Measurements from ENCODE around the gene HMGB4.

Gene HMGB4

DNA sequence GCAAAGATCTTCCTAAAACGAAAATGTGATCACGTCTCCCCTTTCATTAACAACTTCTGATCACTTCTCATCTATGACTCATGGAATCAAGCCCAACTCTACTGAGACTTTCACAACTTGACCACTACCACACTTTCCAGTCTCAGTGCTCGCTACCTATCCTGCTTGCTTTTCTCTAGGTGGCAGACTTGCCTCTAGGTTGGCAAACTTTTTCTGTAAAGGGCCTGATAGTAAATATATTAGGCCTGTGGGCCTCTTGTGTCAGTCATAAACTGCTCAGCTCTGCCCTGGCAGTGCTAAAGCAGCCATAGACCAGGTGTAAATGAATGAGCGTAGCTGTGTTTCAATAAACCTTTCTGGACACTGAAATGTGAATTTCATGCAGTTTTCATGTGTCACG lies 21.5 kb upstream of the HMGB4 start:
- WGBS, 2 experiments: 92 to 93% methylated on average over 5 of the region's 5 CpGs

DNA sequence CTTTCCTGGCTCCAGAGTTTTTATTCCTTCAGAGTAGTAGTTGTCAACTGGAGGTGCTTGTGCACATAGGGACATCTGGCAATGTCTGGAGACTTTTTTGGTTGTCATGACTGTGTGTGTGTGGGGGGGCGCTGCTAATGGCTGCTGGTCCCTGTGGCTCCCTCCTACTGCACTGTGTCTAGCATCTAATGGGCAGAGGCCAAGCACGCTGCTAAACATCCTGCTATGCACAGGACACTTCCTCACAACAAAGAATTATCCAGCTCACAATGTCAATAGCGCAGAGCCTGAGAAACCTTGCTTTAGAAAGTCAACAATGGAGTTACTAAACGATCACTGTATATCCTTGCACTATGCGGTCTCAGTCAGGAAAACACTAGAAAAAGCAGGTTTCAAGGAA lies 19.7 kb upstream of the HMGB4 start:
- Histone ChIP-seq H3K4me3 (ENCODE audit: insufficient read depth, low read depth, low read length) (no peak overlapping the region), H3K27me3 (ENCODE audit: control insufficient read depth, insufficient read depth, low read length, poor library complexity, severe bottlenecking) (no peaks in the 10 kb centered on the region), H3K9me3 (ENCODE audit: control insufficient read depth, low read length) (no peaks in the 10 kb centered on the region), H3K27ac (ENCODE audit: insufficient read depth, low read depth, low read length, poor library complexity, severe bottlenecking) (no peak overlapping the region), H3K36me3 (ENCODE audit: control insufficient read depth, insufficient read depth, low read length) (no peaks in the 10 kb centered on the region), H3K4me1 (ENCODE audit: control insufficient read depth, insufficient read depth, low read length) (no peaks in the 10 kb centered on the region)
- 91 to 92% methylated on average over 5 of the region's 5 CpGs for WGBS, 2 experiments

More for the DNA sequence above, 21.5 kb upstream of the HMGB4 start:
- Histone ChIP-seq H3K27ac (ENCODE audit: insufficient read depth, low read depth, low read length, poor library complexity, severe bottlenecking) (no peak overlapping the region), H3K36me3 (ENCODE audit: control insufficient read depth, insufficient read depth, low read length) (no peaks in the 10 kb centered on the region), H3K4me3 (ENCODE audit: insufficient read depth, low read depth, low read length) (no peak overlapping the region), H3K27me3 (ENCODE audit: control insufficient read depth, insufficient read depth, low read length, poor library complexity, severe bottlenecking) (no peaks in the 10 kb centered on the region), H3K4me1 (ENCODE audit: control insufficient read depth, insufficient read depth, low read length) (no peaks in the 10 kb centered on the region), H3K9me3 (ENCODE audit: control insufficient read depth, low read length) (no peaks in the 10 kb centered on the region)

DNA sequence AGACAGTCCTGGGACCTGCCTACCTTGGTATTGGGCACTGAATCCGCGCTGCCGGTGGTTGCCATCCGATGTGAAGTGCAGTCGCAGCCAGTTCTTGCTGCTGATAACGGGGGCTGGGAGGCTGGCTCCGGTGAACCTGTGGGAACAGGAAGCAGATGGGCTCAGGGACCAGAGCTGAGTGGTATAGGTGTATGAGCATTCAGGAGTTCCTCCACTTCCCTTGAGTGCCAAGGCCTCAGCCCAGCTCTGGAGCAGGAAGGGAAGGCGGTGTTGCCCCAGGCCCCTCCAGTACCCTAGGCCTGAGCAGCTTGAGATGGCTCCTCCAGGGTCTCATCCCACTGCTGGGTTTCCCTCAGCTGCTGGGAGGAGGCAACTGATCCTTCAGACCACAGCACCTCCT lies 17.0 kb upstream of the HMGB4 start:
- H3K27ac ChIP-seq (ENCODE audit: insufficient read depth, low read depth, low read length, poor library complexity, severe bottlenecking): no peak overlapping the region
- WGBS, 2 experiments: 94% methylated on average over 8 of the region's 8 CpGs
- H3K9me3 ChIP-seq (ENCODE audit: control insufficient read depth, low read length): no peaks in the 10 kb centered on the region
- H3K36me3 ChIP-seq (ENCODE audit: control insufficient read depth, insufficient read depth, low read length): no peaks in the 10 kb centered on the region
- no peaks in the 10 kb centered on the region for H3K27me3 ChIP-seq (ENCODE audit: control insufficient read depth, insufficient read depth, low read length, poor library complexity, severe bottlenecking)
- no peaks in the 10 kb centered on the region for H3K4me1 ChIP-seq (ENCODE audit: control insufficient read depth, insufficient read depth, low read length)
- no peak overlapping the region for H3K4me3 ChIP-seq (ENCODE audit: insufficient read depth, low read depth, low read length)

DNA sequence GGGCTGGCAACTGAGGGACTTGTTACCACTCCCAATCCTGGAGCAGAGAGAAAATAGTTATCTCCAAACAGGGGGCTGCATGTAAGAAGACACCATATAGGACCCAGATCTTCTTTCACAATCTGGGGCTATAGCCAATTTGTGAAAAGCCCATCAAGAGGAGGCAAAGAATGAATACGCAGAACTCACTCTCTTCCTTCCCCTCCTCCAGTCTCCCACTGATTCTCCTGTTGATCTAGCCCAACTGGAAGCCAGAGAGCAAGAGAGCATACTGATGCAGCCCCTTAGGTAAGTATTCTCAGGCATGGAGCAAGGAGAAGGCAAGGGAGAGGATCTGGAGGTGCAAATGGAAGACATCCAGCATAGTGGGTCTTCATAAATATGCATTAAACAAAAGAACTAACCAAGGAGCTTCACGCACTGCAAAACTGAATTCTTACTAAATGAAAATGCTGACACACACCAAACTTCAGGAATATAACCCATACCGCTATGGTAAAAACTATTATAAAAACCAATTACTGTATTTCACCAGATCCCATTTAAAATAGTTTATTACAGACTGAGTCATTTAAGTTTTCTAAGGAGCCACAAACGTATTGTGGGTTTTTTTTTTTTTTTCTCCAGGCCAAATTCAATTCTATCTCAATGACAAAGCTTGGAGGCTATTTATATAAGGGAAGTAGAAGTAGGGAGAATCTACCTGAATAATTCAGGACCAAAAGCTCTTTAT lies 15.5 kb upstream of the HMGB4 start:
- no peaks in the 10 kb centered on the region for H3K4me1 ChIP-seq (ENCODE audit: control insufficient read depth, insufficient read depth, low read length)
- H3K9me3 ChIP-seq (ENCODE audit: control insufficient read depth, low read length): no peaks in the 10 kb centered on the region
- H3K27ac ChIP-seq (ENCODE audit: insufficient read depth, low read depth, low read length, poor library complexity, severe bottlenecking): no peak overlapping the region
- no peaks in the 10 kb centered on the region for H3K36me3 ChIP-seq (ENCODE audit: control insufficient read depth, insufficient read depth, low read length)
- H3K4me3 ChIP-seq (ENCODE audit: insufficient read depth, low read depth, low read length): no peak overlapping the region
- H3K27me3 ChIP-seq (ENCODE audit: control insufficient read depth, insufficient read depth, low read length, poor library complexity, severe bottlenecking): no peaks in the 10 kb centered on the region
- 72 to 76% methylated on average over 4 of the region's 4 CpGs for WGBS, 2 experiments

DNA sequence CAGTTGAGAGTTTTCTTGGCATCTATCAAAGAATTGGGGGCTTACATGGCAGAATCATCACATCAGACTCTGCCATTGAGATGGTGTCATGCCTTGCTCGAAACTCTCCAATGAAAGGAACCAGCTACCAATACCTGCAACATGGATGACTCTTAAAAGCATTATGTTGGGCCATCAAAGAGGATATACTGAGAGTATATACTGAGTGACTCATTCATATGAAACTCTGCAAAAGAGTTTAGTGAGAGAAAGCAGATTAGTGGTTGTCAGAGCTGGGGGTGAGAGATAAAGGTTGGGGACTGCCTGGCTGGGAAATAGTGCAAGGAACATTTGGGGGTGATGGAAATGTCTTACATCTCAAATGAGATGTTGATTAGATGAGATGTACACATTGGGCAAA lies 14.7 kb upstream of the HMGB4 start:
- Histone ChIP-seq H3K4me3 (ENCODE audit: insufficient read depth, low read depth, low read length) (no peak overlapping the region), H3K4me1 (ENCODE audit: control insufficient read depth, insufficient read depth, low read length) (no peaks in the 10 kb centered on the region), H3K27ac (ENCODE audit: insufficient read depth, low read depth, low read length, poor library complexity, severe bottlenecking) (no peak overlapping the region), H3K27me3 (ENCODE audit: control insufficient read depth, insufficient read depth, low read length, poor library complexity, severe bottlenecking) (no peaks in the 10 kb centered on the region), H3K9me3 (ENCODE audit: control insufficient read depth, low read length) (no peaks in the 10 kb centered on the region), H3K36me3 (ENCODE audit: control insufficient read depth, insufficient read depth, low read length) (no peaks in the 10 kb centered on the region)
- 100% methylated on average over 1 of the region's 1 CpG for WGBS, 2 experiments

DNA sequence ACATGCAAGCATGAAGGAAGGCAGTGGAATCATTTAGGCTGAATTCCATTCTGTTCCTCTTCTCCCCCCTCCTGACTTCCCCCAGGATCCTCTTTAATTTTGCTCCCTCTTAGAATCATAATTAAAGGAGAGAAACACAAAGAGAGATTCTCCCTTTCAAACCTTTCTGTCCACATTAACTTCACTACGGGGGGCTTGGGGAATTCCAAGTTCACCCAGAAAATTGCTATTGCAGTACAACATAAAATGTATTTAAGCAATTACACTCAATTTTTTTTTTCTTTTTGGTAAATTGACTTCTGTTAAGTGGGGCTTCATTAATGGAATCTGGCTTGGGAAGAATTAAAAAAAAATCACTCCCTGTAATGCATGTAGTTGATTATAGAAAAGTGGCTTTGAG lies 13.4 kb upstream of the HMGB4 start:
- Histone ChIP-seq H3K36me3 (ENCODE audit: control insufficient read depth, insufficient read depth, low read length) (no peaks in the 10 kb centered on the region), H3K4me3 (ENCODE audit: insufficient read depth, low read depth, low read length) (no peak overlapping the region), H3K4me1 (ENCODE audit: control insufficient read depth, insufficient read depth, low read length) (no peaks in the 10 kb centered on the region), H3K9me3 (ENCODE audit: control insufficient read depth, low read length) (no peaks in the 10 kb centered on the region), H3K27me3 (ENCODE audit: control insufficient read depth, insufficient read depth, low read length, poor library complexity, severe bottlenecking) (no peaks in the 10 kb centered on the region), H3K27ac (ENCODE audit: insufficient read depth, low read depth, low read length, poor library complexity, severe bottlenecking) (no peak overlapping the region)
- 88% methylated on average over 1 of the region's 1 CpG; no CpG with 5 or more reads in 1 of the 2 experiments for WGBS, 2 experiments

DNA sequence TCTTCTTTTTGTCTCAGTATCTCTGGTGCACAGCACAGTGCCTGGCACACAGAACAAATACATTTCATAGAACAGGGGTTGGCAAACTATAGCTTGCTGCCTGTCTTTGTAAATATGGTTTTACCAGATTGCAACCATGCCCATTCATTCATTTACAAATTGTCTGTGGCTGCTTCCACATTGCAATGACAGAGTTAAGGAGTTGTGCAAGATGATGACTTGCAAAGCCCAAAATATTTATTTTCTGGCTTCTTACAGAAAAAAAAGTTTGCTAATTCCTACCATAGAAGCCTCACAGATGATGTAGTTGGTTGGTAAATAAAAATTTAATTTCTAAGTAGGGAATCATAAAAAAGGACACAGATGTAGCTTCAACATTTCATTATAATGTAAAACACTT lies 11.2 kb upstream of the HMGB4 start:
- H3K9me3 ChIP-seq (ENCODE audit: control insufficient read depth, low read length): no peaks in the 10 kb centered on the region
- no peaks in the 10 kb centered on the region for H3K27me3 ChIP-seq (ENCODE audit: control insufficient read depth, insufficient read depth, low read length, poor library complexity, severe bottlenecking)
- H3K4me1 ChIP-seq (ENCODE audit: control insufficient read depth, insufficient read depth, low read length): no peaks in the 10 kb centered on the region
- H3K36me3 ChIP-seq (ENCODE audit: control insufficient read depth, insufficient read depth, low read length): no peaks in the 10 kb centered on the region
- H3K27ac ChIP-seq (ENCODE audit: insufficient read depth, low read depth, low read length, poor library complexity, severe bottlenecking): no peak overlapping the region
- H3K4me3 ChIP-seq (ENCODE audit: insufficient read depth, low read depth, low read length): no peak overlapping the region

DNA sequence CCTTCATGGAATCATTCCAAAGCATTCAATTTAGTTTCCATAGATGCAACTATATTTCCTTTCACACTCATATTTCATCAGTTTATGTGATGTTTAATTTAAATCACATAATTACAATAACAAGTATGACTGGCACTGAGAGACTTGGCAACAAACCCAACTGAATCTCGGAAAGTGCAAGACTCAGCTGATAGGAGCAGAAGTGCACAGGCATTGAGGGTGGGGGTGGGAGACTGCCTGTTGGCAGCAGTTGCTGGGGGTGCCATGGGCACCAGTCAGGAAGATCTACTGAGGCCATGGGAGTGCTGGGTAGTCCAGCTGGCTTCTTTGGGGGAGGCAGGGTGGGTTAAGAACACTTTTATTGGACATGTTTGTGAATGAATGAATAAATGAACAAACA lies 10.4 kb upstream of the HMGB4 start:
- WGBS, 2 experiments: 89 to 100% methylated on average over 1 of the region's 1 CpG
- Histone ChIP-seq H3K4me1 (ENCODE audit: control insufficient read depth, insufficient read depth, low read length) (no peaks in the 10 kb centered on the region), H3K27me3 (ENCODE audit: control insufficient read depth, insufficient read depth, low read length, poor library complexity, severe bottlenecking) (no peaks in the 10 kb centered on the region), H3K27ac (ENCODE audit: insufficient read depth, low read depth, low read length, poor library complexity, severe bottlenecking) (no peak overlapping the region), H3K4me3 (ENCODE audit: insufficient read depth, low read depth, low read length) (no peak overlapping the region), H3K9me3 (ENCODE audit: control insufficient read depth, low read length) (no peaks in the 10 kb centered on the region), H3K36me3 (ENCODE audit: control insufficient read depth, insufficient read depth, low read length) (no peaks in the 10 kb centered on the region)

DNA sequence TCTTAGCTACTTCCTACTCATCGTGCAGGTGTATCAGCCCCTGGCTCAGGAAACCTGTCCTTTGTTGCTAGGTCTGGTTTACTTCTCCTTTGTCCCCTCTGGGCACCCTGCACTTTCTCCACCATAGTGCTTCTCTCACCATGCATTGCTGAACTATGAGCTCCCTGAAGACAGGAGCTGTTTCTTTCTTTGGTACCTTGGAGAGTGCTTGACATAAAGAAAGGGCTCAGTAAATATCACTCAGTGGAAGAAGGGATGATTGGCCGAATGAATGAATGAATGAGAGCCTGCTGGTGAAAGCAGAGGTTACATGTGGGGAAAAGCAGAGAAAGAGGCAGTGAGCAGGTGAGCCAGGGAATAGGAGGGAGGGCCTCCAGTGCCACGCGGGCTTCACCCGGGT lies 9.8 kb upstream of the HMGB4 start:
- no peak overlapping the region for H3K4me3 ChIP-seq (ENCODE audit: insufficient read depth, low read depth, low read length)
- WGBS, 2 experiments: 93% methylated on average over 5 of the region's 5 CpGs
- H3K27ac ChIP-seq (ENCODE audit: insufficient read depth, low read depth, low read length, poor library complexity, severe bottlenecking): no peak overlapping the region
- H3K27me3 ChIP-seq (ENCODE audit: control insufficient read depth, insufficient read depth, low read length, poor library complexity, severe bottlenecking): no peaks in the 10 kb centered on the region
- no peaks in the 10 kb centered on the region for H3K36me3 ChIP-seq (ENCODE audit: control insufficient read depth, insufficient read depth, low read length)
- H3K4me1 ChIP-seq (ENCODE audit: control insufficient read depth, insufficient read depth, low read length): no peaks in the 10 kb centered on the region
- H3K9me3 ChIP-seq (ENCODE audit: control insufficient read depth, low read length): no peaks in the 10 kb centered on the region

DNA sequence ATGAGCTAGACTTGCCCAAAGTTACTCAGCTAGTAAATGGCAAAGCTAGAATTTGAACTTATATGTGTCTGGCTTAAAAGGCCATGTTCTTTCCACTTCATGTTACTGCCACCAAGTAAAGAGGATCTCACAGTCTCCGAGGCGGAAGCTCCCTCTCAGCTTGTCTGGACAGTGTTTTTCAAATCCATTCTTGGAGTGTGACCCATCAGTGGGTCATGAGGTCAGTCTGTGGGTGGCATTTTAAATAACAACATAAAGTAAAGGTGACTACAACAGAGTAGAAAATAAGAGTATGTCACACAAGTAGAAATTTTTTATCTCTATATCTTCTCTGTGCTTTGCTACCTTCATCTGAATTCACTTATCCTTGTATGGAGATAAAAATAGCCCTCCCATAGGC lies 3.2 kb upstream of the HMGB4 start:
- Histone ChIP-seq H3K9me3 (ENCODE audit: control insufficient read depth, low read length) (no peaks in the 10 kb centered on the region), H3K4me3 (ENCODE audit: insufficient read depth, low read depth, low read length) (no peak overlapping the region), H3K27ac (ENCODE audit: insufficient read depth, low read depth, low read length, poor library complexity, severe bottlenecking) (no peak overlapping the region), H3K4me1 (ENCODE audit: control insufficient read depth, insufficient read depth, low read length) (no peaks in the 10 kb centered on the region), H3K27me3 (ENCODE audit: control insufficient read depth, insufficient read depth, low read length, poor library complexity, severe bottlenecking) (no peaks in the 10 kb centered on the region), H3K36me3 (ENCODE audit: control insufficient read depth, insufficient read depth, low read length) (no peaks in the 10 kb centered on the region)
- 88 to 92% methylated on average over 2 of the region's 2 CpGs for WGBS, 2 experiments

Measured in ectodermal cell (in vitro differentiated cells).